ENCODE results near the gene SETDB2. TPM values are rescaled to one million over a fixed set of nuclear protein-coding genes. Genes with fewer than 3 reads are reported as not detected.

Gene SETDB2
- total RNA-seq, 4 donors from 2014 or later: 5.4 to 20.6 (median 8.9) TPM

DNA sequence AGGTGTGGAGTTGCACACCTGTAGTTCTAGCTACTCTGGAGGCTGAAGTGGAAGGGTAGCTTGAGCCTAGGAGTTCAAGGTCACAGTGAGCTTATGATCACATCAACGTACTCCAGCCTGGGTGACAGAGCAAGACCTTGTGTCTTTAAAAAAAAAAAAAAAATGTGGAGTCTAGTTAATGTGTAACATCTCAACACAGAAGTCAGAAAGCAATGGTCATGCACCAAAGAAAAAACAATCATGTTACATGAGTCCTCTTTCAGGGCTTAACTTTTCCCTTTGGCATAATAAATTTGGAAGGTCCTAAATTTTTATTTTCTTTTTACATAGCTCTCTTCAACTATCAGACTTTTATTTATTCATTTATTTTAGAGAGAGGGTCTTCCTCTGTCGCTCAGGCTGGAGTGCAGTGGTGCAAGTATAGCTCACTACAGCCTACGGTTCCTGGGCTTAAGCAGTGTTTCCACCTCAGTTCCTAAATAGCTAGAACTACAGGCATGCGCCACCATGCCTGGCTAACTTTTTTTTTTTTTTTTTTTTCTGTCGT lies 22.3 kb downstream of the SETDB2 start:
- Histone ChIP-seq H3K4me1 (no peaks in the 10 kb centered on the region), H3K27me3 (no peaks in the 10 kb centered on the region), H3K27ac (no peak overlapping the region), H3K36me3 (peaks cover 0 to 37% (median 0%) of the 10 kb centered on the region in 3 donors), H3K4me3 (no peak overlapping the region), H3K9me3 (peaks cover 0 to 6% (median 0%) of the 10 kb centered on the region in 4 donors)
- TF ChIP-seq, protein P1, sequence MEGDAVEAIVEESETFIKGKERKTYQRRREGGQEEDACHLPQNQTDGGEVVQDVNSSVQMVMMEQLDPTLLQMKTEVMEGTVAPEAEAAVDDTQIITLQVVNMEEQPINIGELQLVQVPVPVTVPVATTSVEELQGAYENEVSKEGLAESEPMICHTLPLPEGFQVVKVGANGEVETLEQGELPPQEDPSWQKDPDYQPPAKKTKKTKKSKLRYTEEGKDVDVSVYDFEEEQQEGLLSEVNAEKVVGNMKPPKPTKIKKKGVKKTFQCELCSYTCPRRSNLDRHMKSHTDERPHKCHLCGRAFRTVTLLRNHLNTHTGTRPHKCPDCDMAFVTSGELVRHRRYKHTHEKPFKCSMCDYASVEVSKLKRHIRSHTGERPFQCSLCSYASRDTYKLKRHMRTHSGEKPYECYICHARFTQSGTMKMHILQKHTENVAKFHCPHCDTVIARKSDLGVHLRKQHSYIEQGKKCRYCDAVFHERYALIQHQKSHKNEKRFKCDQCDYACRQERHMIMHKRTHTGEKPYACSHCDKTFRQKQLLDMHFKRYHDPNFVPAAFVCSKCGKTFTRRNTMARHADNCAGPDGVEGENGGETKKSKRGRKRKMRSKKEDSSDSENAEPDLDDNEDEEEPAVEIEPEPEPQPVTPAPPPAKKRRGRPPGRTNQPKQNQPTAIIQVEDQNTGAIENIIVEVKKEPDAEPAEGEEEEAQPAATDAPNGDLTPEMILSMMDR (IDR thresholded peaks at IDR 0.05): no peak
- TF ChIP-seq POLR2A (IDR thresholded peaks at IDR 0.05): no peak
- DNase-seq: no peak

GRCh38 chr13:49472186-49472585 lies 28.1 kb downstream of the SETDB2 start:
- Histone ChIP-seq H3K27me3 (no peaks in the 10 kb centered on the region), H3K36me3 (peaks cover 0 to 55% (median under 1%) of the 10 kb centered on the region in 3 donors), H3K4me3 (no peak overlapping the region), H3K4me1 (no peaks in the 10 kb centered on the region), H3K9me3 (no peaks in the 10 kb centered on the region), H3K27ac (no peak overlapping the region)
- no peak for TF ChIP-seq POLR2A (IDR thresholded peaks at IDR 0.05)
- TF ChIP-seq, protein P1 (IDR thresholded peaks at IDR 0.05): no peak
- no peak for DNase-seq

- TF ChIP-seq, protein P1 (IDR thresholded peaks at IDR 0.05): no peak
- no peak for TF ChIP-seq POLR2A (IDR thresholded peaks at IDR 0.05)
- H3K9me3 ChIP-seq: no peaks in the 10 kb centered on the region
- no peaks in the 10 kb centered on the region for H3K4me1 ChIP-seq
- H3K27ac ChIP-seq: no peak overlapping the region
- no peak for DNase-seq
- H3K36me3 ChIP-seq: peaks cover 0 to 72% (median 2%) of the 10 kb centered on the region in 3 donors
- H3K4me3 ChIP-seq: no peak overlapping the region
- no peaks in the 10 kb centered on the region for H3K27me3 ChIP-seq
Observed at GRCh38 chr13:49476529-49476928, 32.5 kb downstream of the SETDB2 start.

DNA sequence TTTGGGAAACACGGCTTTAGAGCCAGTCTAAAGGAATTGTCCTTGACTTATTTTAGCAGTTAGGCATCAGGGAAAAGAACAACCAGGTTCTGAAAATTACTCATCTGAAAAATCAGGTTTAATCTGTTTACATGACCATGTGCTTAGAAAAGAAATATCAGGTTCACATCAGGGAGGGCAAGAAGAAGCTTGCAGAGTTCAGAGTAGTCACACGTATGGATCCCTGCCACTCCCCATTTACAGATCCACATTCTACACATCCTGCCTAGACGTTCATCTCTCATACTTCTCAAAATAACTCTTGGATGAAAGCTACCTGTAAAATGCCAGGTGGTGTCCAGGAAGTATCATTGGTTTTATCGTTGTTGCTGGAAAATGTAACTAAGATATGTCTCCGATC lies 37.7 kb downstream of the SETDB2 start:
- no peak for DNase-seq
- H3K9me3 ChIP-seq: no peaks in the 10 kb centered on the region
- H3K4me1 ChIP-seq: no peaks in the 10 kb centered on the region
- no peaks in the 10 kb centered on the region for H3K27me3 ChIP-seq
- peaks cover 0 to 47% (median 2%) of the 10 kb centered on the region in 3 donors for H3K36me3 ChIP-seq
- TF ChIP-seq, protein P1 (IDR thresholded peaks at IDR 0.05): no peak
- no peak for TF ChIP-seq POLR2A (IDR thresholded peaks at IDR 0.05)
- no peak overlapping the region for H3K27ac ChIP-seq
- no peak overlapping the region for H3K4me3 ChIP-seq

- Histone ChIP-seq H3K4me3 (no peak overlapping the region), H3K36me3 (peaks cover 0 to 25% (median 0%) of the 10 kb centered on the region in 3 donors), H3K4me1 (no peaks in the 10 kb centered on the region), H3K27me3 (no peaks in the 10 kb centered on the region), H3K9me3 (no peaks in the 10 kb centered on the region), H3K27ac (no peak overlapping the region)
- TF ChIP-seq POLR2A (IDR thresholded peaks at IDR 0.05): no peak
- TF ChIP-seq, protein P1 (IDR thresholded peaks at IDR 0.05): no peak
- no peak for DNase-seq
Observed at GRCh38 chr13:49488563-49488962, 44.5 kb downstream of the SETDB2 start.
